K562 (cell line): ENCODE results near the gene RARRES2. TPM values are rescaled to one million over a fixed set of nuclear protein-coding genes. Genes with fewer than 3 reads are reported as not detected.

Experiments used
- BRCA1 ChIP-seq, 2 experiments: fragments of 450-650 bp in 1 of 2; sonication (generic) in 1 of 2; formaldehyde crosslinking in 1 of 2; IDR thresholded peaks; 2 replicates each; pipeline versions ENCODE4 v1.5.0 to v1.6.1; 2017 to 2020; ENCODE audit warnings: mild to moderate bottlenecking in 1 of 2, missing genetic modification reagents in 1 of 2
- KLF6 ChIP-seq: fragments of 250-450 bp; sonication (Bioruptor Pico); IDR thresholded peaks from 2 replicates; pipeline ENCODE4 v1.4.0; 2020; ENCODE audit warnings: mild to moderate bottlenecking, moderate library complexity, borderline replicate concordance
- NCOA4 ChIP-seq: fragments of 450-650 bp; IDR thresholded peaks from 2 replicates; pipeline ENCODE4 v1.6.1; 2018; ENCODE audit warnings: mild to moderate bottlenecking; ENCODE audit not compliant: partially characterized antibody
- POLR2B ChIP-seq: fragments of 450-650 bp; IDR thresholded peaks from 2 replicates; pipeline ENCODE4 v1.6.1; 2018; ENCODE audit warnings: low read depth; ENCODE audit not compliant: partially characterized antibody
- POLR2G ChIP-seq: fragments of 200-400 bp; formaldehyde crosslinking; IDR thresholded peaks from 2 replicates; pipeline ENCODE4 v1.6.1; 2017; ENCODE audit warnings: low read depth, mild to moderate bottlenecking, antibody characterized with exemption, low read length, moderate library complexity
- SNIP1 ChIP-seq: fragments of 450-650 bp; IDR thresholded peaks from 2 replicates; pipeline ENCODE4 v1.7.1; 2017; ENCODE audit warnings: low read depth, mild to moderate bottlenecking
- polyA plus RNA-seq, 8 experiments: library from polyadenylated mRNA; depleted of rRNA in 4 of 8; stranded (reverse) in 5 of 8; unstranded in 3 of 8; fragments of >200 nt; fragmentation: Nextera tagmentation in 2 of 8; fragmentation: Illumina TruSeq in 1 of 8; extraction: Ambion mirVana in 2 of 8; extraction: Trizol in 1 of 8; gene quantifications; 2 replicates each; pipeline versions ENCODE4 v1.2.1 to v1.2.3, GENCODE V29; 2011 to 2014; ENCODE audit warnings: inconsistent platforms in 1 of 8, missing spikeins in 1 of 8
- total RNA-seq, 7 experiments: library from RNA; depleted of rRNA in 6 of 7; stranded (reverse); fragments of >200 nt in 6 of 7; fragmentation: Illumina TruSeq in 2 of 7; extraction: Trizol in 2 of 7; gene quantifications; 2 replicates each; pipeline versions ENCODE4 v1.2.1 to v1.2.3, GENCODE V29; 2011 to 2021; ENCODE audit warnings: low replicate concordance in 1 of 7
- TF ChIP-seq, protein P1 (sequence below): fragments of 250-450 bp; sonication (Bioruptor Pico); IDR thresholded peaks from 2 replicates; pipeline ENCODE4 v1.5.0; 2021; ENCODE audit warnings: mild to moderate bottlenecking, borderline replicate concordance
- TF ChIP-seq, protein P2 (sequence below), 3 experiments: IDR thresholded peaks in 2 of 3; conservative IDR thresholded peaks in 1 of 3; 2 replicates each; pipeline ENCODE4 v1.5.1; 2011 to 2012; ENCODE audit warnings: low read length in 3 of 3, mild to moderate bottlenecking in 3 of 3, control low read depth in 2 of 3, improper control_type of control experiment in 1 of 3, inconsistent platforms in 1 of 3, low read depth in 1 of 3, mixed read lengths in 1 of 3, moderate library complexity in 1 of 3; ENCODE audit not compliant: insufficient read depth in 2 of 3

The RARRES2 gene
- total and polyA plus RNA-seq, 9 of the 15 experiments (the other 6 are each of a cell fraction or from before 2014, with no cell fraction given), result 0.11 to 1.7 (median 0.23) TPM; not detected in 6

- TF ChIP-seq, protein P1, sequence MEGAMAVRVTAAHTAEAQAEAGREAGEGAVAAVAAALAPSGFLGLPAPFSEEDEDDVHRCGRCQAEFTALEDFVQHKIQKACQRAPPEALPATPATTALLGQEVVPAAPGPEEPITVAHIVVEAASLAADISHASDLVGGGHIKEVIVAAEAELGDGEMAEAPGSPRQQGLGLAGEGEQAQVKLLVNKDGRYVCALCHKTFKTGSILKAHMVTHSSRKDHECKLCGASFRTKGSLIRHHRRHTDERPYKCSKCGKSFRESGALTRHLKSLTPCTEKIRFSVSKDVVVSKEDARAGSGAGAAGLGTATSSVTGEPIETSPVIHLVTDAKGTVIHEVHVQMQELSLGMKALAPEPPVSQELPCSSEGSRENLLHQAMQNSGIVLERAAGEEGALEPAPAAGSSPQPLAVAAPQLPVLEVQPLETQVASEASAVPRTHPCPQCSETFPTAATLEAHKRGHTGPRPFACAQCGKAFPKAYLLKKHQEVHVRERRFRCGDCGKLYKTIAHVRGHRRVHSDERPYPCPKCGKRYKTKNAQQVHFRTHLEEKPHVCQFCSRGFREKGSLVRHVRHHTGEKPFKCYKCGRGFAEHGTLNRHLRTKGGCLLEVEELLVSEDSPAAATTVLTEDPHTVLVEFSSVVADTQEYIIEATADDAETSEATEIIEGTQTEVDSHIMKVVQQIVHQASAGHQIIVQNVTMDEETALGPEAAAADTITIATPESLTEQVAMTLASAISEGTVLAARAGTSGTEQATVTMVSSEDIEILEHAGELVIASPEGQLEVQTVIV (CRISPR knock-in tag), result no peak
- TF ChIP-seq, protein P2, sequence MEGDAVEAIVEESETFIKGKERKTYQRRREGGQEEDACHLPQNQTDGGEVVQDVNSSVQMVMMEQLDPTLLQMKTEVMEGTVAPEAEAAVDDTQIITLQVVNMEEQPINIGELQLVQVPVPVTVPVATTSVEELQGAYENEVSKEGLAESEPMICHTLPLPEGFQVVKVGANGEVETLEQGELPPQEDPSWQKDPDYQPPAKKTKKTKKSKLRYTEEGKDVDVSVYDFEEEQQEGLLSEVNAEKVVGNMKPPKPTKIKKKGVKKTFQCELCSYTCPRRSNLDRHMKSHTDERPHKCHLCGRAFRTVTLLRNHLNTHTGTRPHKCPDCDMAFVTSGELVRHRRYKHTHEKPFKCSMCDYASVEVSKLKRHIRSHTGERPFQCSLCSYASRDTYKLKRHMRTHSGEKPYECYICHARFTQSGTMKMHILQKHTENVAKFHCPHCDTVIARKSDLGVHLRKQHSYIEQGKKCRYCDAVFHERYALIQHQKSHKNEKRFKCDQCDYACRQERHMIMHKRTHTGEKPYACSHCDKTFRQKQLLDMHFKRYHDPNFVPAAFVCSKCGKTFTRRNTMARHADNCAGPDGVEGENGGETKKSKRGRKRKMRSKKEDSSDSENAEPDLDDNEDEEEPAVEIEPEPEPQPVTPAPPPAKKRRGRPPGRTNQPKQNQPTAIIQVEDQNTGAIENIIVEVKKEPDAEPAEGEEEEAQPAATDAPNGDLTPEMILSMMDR (IDR thresholded peaks at IDR 0.05 in 2 of 3, conservative IDR thresholded peaks at IDR 0.05 in 1 of 3; ENCODE audit: insufficient read depth in 2 of 3, low read depth in 1 of 3, low read length in 3 of 3), result no peak
- TF ChIP-seq NCOA4, result no peak
- TF ChIP-seq SNIP1, result no peak
- TF ChIP-seq POLR2G, result peak; percentile 67
- peak; percentile 11 for TF ChIP-seq POLR2B
- TF ChIP-seq BRCA1 (IDR thresholded peaks at IDR 0.05), result no peak
- 0 out of 2 replicates have a peak, but pooled peaks have one; percentile 73 for TF ChIP-seq BRCA1 (CRISPR knock-in tag; IDR thresholded peaks at IDR 0.05)
- no peak for TF ChIP-seq KLF6 (CRISPR knock-in tag)
Observed at GRCh38 chr7:150372271-150373048, 31.0 kb upstream of the RARRES2 start (continued).
